K562 (cell line): ENCODE results near the gene OR2L13. TPM values are rescaled to one million over a fixed set of nuclear protein-coding genes. Genes with fewer than 3 reads are reported as not detected.
"Not testable (repeated sequence)": the region's sequence is repeated elsewhere in the genome, so short reads cannot be mapped to it uniquely, and the experiment has no call there.

Experiments
- ATAC-seq: fragments of 200-7000 bp; cut with Tn5 transposase; 3 replicates; pipeline ENCODE4 v1.9.1; 2020; ENCODE audit warnings: moderate library complexity
- BruUV-seq: library from RNA; stranded (reverse); fragments of 400-500 nt; replicated peaks from 2 replicates; lab custom pipeline; 2021; lab: Mats Ljungman, UMichigan
- CTCF ChIA-PET: fragments of 300-600 bp; formaldehyde crosslinking; extraction: SDS; loops from one replicate; lab custom pipeline; 2021; ENCODE audit warnings: low intra/inter-chr PET ratio; lab: Yijun Ruan, JAX
- POLR2A ChIA-PET: fragments of 300-600, 350-650 bp; sonication (Branson Sonifier 250); formaldehyde crosslinking; extraction: SDS; loops from one replicate; lab custom pipeline; 2021; ENCODE audit warnings: antibody characterized with exemption, inconsistent platforms; lab: Yijun Ruan, JAX
- DNase-seq, 4 experiments: peaks; one replicate each; pipeline versions ENCODE4 v3.0.0 to v3.0.0-alpha.2; 2011 to 2018; ENCODE audit warnings: low spot score in 3 of 4, mixed read lengths in 3 of 4; ENCODE audit errors: extremely low read depth in 1 of 4
- FAIRE-seq: peaks from 2 replicates; lab custom pipeline; 2011; peaks lifted over from hg19 to GRCh38; lab: Jason Lieb, UNC
- H2AFZ ChIP-seq: 2 replicates; pipeline ENCODE4 v1.6.0; 2011; ENCODE audit warnings: low read depth, low read length, control low read depth, inconsistent platforms
- H3K27ac ChIP-seq: fragments of 200-600 bp; 3 replicates; pipeline ENCODE4 v1.8.0; 2011; ENCODE audit warnings: low read depth, mild to moderate bottlenecking, control low read depth, inconsistent platforms, low read length, moderate library complexity, mixed read lengths; ENCODE audit errors: extremely low read depth
- H3K27me3 ChIP-seq, 2 experiments: fragments of 300-600 bp in 1 of 2; 2 replicates in 1 of 2; 3 replicates in 1 of 2; pipeline versions ENCODE4 v1.6.0 to v1.8.0; 2011; ENCODE audit warnings: inconsistent platforms in 2 of 2, low read length in 2 of 2, mild to moderate bottlenecking in 1 of 2, mixed read lengths in 1 of 2, moderate library complexity in 1 of 2; ENCODE audit not compliant: control insufficient read depth in 2 of 2, insufficient read depth in 2 of 2
- H3K36me3 ChIP-seq: fragments of 300-600 bp; 3 replicates; pipeline ENCODE4 v1.8.0; 2011; ENCODE audit warnings: mild to moderate bottlenecking, low read length, inconsistent platforms; ENCODE audit not compliant: control insufficient read depth, insufficient read depth
- H3K4me1 ChIP-seq, 2 experiments: fragments of 200-600 bp in 1 of 2; replicated peaks in 1 of 2; 2 replicates in 1 of 2; 3 replicates in 1 of 2; pipeline versions ENCODE4 v1.5.1 to v1.8.0; 2011; ENCODE audit warnings: inconsistent platforms in 2 of 2, low read length in 2 of 2, mild to moderate bottlenecking in 1 of 2, mixed read lengths in 1 of 2, moderate library complexity in 1 of 2; ENCODE audit not compliant: control insufficient read depth in 2 of 2, insufficient read depth in 2 of 2
- H3K4me2 ChIP-seq: 2 replicates; pipeline ENCODE4 v1.6.1; 2011; ENCODE audit warnings: low read length, control low read depth, inconsistent platforms, mixed read lengths; ENCODE audit not compliant: insufficient read depth
- H3K4me3 ChIP-seq: fragments of 200-600 bp; sonication (generic), shearing (Covaris generic); 2 replicates; pipeline ENCODE4 v1.5.1; 2016; ENCODE audit warnings: control low read depth, inconsistent platforms
- H3K79me2 ChIP-seq: fragments of 200-600 bp; 3 replicates; pipeline ENCODE4 v1.8.0; 2011; ENCODE audit warnings: low read length, inconsistent platforms; ENCODE audit not compliant: control insufficient read depth, insufficient read depth
- H3K9ac ChIP-seq, 2 experiments: 2 replicates each; pipeline versions ENCODE4 v1.6.0 to v1.6.1; 2011; ENCODE audit warnings: low read depth in 2 of 2, low read length in 2 of 2, control low read depth in 1 of 2, inconsistent platforms in 1 of 2, mild to moderate bottlenecking in 1 of 2, mixed read lengths in 1 of 2; ENCODE audit not compliant: insufficient read depth in 1 of 2
- H3K9me1 ChIP-seq: one replicate; pipeline ENCODE4 v1.6.0; 2011; ENCODE audit warnings: inconsistent platforms, mild to moderate bottlenecking, low read length, moderate library complexity; ENCODE audit not compliant: control insufficient read depth, insufficient read depth
- H3K9me3 ChIP-seq: replicated peaks from 2 replicates; pipeline ENCODE4 v1.5.1; 2011; ENCODE audit warnings: low read depth, low read length, inconsistent platforms; ENCODE audit not compliant: control insufficient read depth, insufficient read depth
- H4K20me1 ChIP-seq: replicated peaks from 2 replicates; pipeline ENCODE4 v1.6.1; 2011; ENCODE audit warnings: low read length, inconsistent platforms, mixed read lengths; ENCODE audit not compliant: control insufficient read depth, insufficient read depth
- C11orf30 ChIP-seq: fragments of 450-650 bp; IDR thresholded peaks from 2 replicates; pipeline ENCODE4 v1.6.1; 2016; ENCODE audit warnings: low read depth, mild to moderate bottlenecking
- GTF2B ChIP-seq: IDR thresholded peaks from 2 replicates; pipeline ENCODE4 v1.6.1; 2011; ENCODE audit not compliant: insufficient read length; ENCODE audit errors: extremely low read depth
- MAFF ChIP-seq: IDR thresholded peaks from 2 replicates; pipeline ENCODE4 v1.6.1; 2012; ENCODE audit warnings: low read length, improper control_type of control experiment
- MAFG ChIP-seq: fragments of 450-650 bp; conservative IDR thresholded peaks from 2 replicates; pipeline ENCODE4 v1.6.1; 2016; ENCODE audit warnings: missing genetic modification characterization, missing compliant biosample characterization
- MAFK ChIP-seq: IDR thresholded peaks from 2 replicates; pipeline ENCODE4 v1.6.1; 2011; ENCODE audit warnings: low read length, improper control_type of control experiment
- MTF1 ChIP-seq: fragments of 250-450 bp; sonication (Bioruptor Pico); IDR thresholded peaks from 2 replicates; pipeline ENCODE4 v1.9.0; 2021; ENCODE audit warnings: moderate library complexity, mild to moderate bottlenecking, inconsistent platforms, borderline replicate concordance
- RAD51 ChIP-seq: fragments of 450-650 bp; IDR thresholded peaks from 2 replicates; pipeline ENCODE4 v1.7.1; 2016; ENCODE audit warnings: low read depth, mild to moderate bottlenecking, borderline replicate concordance
- STAT5A ChIP-seq: IDR thresholded peaks from 2 replicates; pipeline ENCODE4 v1.6.1; 2012; ENCODE audit warnings: low read length, inconsistent platforms, borderline replicate concordance
- ZNF316 ChIP-seq: fragments of 450-650 bp; IDR thresholded peaks from 2 replicates; pipeline ENCODE4 v1.6.1; 2016
- ZNF695 ChIP-seq: fragments of 450-650 bp; formaldehyde crosslinking; IDR thresholded peaks from 2 replicates; pipeline ENCODE4 v1.4.0; 2020; ENCODE audit warnings: mild to moderate bottlenecking, moderate library complexity
- WGBS: fragments of 100-300 bp; shearing (Covaris generic); methylation state at CpG from one replicate; pipeline ENCODE4 v1.1.6; 2016; ENCODE audit warnings: low coverage, mixed read lengths; ENCODE audit not compliant: insufficient coverage; ENCODE audit errors: missing lambda C conversion rate; 5-methylcytosine and 5-hydroxymethylcytosine counted together
- in situ Hi-C: fragments of 300-500 bp; cut with MboI; formaldehyde crosslinking; loops from 4 replicates; pipeline ENCODE4 v1.15.0; 2018; ENCODE audit warnings: inconsistent platforms, mixed read lengths
- intact Hi-C: fragments of 100-400 bp; cut with micrococcal nuclease; formaldehyde crosslinking; loops from 2 replicates; pipeline ENCODE4 v1.14.2; 2022
- polyA plus RNA-seq, 8 experiments: library from polyadenylated mRNA; depleted of rRNA in 4 of 8; stranded (reverse) in 5 of 8; unstranded in 3 of 8; fragments of >200 nt; fragmentation: Nextera tagmentation in 2 of 8; fragmentation: Illumina TruSeq in 1 of 8; extraction: Ambion mirVana in 2 of 8; extraction: Trizol in 1 of 8; gene quantifications; 2 replicates each; pipeline versions ENCODE4 v1.2.1 to v1.2.3, GENCODE V29; 2011 to 2014; ENCODE audit warnings: inconsistent platforms in 1 of 8, missing spikeins in 1 of 8
- total RNA-seq, 7 experiments: library from RNA; depleted of rRNA in 6 of 7; stranded (reverse); fragments of >200 nt in 6 of 7; fragmentation: Illumina TruSeq in 2 of 7; extraction: Trizol in 2 of 7; gene quantifications; 2 replicates each; pipeline versions ENCODE4 v1.2.1 to v1.2.3, GENCODE V29; 2011 to 2021; ENCODE audit warnings: low replicate concordance in 1 of 7
- TF ChIP-seq, protein P1 (sequence below): fragments of 250-450 bp; sonication (Bioruptor Pico); IDR thresholded peaks from 2 replicates; pipeline ENCODE4 v1.5.1; 2021; ENCODE audit warnings: mild to moderate bottlenecking
- TF ChIP-seq, protein P2 (sequence below), 2 experiments: fragments of 200-800 bp in 1 of 2; sonication (Bioruptor generic) in 1 of 2; sonication (generic) in 1 of 2; formaldehyde crosslinking in 1 of 2; IDR thresholded peaks in 1 of 2; conservative IDR thresholded peaks in 1 of 2; 2 replicates each; pipeline versions ENCODE4 v1.5.0 to v1.6.1; 2016 to 2020; ENCODE audit warnings: missing compliant biosample characterization in 1 of 2, missing genetic modification characterization in 1 of 2, missing genetic modification reagents in 1 of 2

The OR2L13 gene
- total and polyA plus RNA-seq, 9 of the 15 experiments (the other 6 are each of a cell fraction or from before 2014, with no cell fraction given), result not detected

DNA sequence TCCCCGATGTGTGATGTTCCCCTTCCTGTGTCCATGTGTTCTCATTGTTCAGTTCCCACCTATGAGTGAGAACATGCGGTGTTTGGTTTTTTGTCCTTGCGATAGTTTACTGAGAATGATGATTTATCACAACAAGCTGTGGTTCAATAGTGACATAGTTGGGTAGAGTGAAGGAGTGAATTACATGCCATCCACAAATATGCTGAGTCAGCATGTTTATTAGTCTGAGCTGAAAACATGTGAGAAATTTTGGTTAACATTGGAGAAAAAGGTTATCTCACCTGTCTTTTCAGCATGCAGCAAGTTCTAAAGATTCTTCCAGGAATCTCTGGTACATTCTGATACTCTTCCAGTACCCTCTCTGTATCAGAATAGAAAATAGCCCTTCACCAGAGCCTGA is 29.4 kb upstream of the OR2L13 start:
- ChIA-PET CTCF (no interaction called here), POLR2A (no interaction called here)
- Histone ChIP-seq H3K27me3 (no peaks in the 10 kb centered on the region), H4K20me1 (no peaks in the 10 kb centered on the region), H3K9ac (no peak overlapping the region), H3K4me3 (no peak overlapping the region), H2AFZ (no peak overlapping the region), H3K27ac (no peak overlapping the region), H3K36me3 (no peaks in the 10 kb centered on the region), H3K9me3 (0 out of 2 replicates have a peak, but pooled peaks cover 1% of the 10 kb centered on the region), H3K9me1 (no peaks in the 10 kb centered on the region), H3K4me2 (no peak overlapping the region), H3K79me2 (no peaks in the 10 kb centered on the region), H3K4me1 (no peaks in the 10 kb centered on the region)
- 8% methylated on average over 2 of the region's 3 CpGs for WGBS
- in situ Hi-C loops (no loop called here), intact Hi-C loops (no loop called here)
- DNase-seq, result no peak
- BruUV-seq, result no TSS peak
- TF ChIP-seq MAFK, result peak; percentile 99
- no peak for TF ChIP-seq RAD51
- TF ChIP-seq, protein P1, sequence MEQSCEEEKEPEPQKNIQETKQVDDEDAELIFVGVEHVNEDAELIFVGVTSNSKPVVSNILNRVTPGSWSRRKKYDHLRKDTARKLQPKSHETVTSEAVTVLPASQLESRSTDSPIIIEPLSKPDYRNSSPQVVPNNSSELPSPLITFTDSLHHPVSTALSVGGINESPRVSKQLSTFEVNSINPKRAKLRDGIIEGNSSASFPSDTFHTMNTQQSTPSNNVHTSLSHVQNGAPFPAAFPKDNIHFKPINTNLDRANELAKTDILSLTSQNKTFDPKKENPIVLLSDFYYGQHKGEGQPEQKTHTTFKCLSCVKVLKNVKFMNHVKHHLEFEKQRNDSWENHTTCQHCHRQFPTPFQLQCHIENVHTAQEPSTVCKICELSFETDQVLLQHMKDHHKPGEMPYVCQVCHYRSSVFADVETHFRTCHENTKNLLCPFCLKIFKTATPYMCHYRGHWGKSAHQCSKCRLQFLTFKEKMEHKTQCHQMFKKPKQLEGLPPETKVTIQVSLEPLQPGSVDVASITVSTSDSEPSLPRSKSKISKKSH, result no peak
- TF ChIP-seq MTF1 (CRISPR knock-in tag), result no peak
- TF ChIP-seq MAFG, result peak; percentile 98
- peak; percentile 99 for TF ChIP-seq MAFF
- TF ChIP-seq ZNF316, result peak; percentile 98
- TF ChIP-seq, protein P2, sequence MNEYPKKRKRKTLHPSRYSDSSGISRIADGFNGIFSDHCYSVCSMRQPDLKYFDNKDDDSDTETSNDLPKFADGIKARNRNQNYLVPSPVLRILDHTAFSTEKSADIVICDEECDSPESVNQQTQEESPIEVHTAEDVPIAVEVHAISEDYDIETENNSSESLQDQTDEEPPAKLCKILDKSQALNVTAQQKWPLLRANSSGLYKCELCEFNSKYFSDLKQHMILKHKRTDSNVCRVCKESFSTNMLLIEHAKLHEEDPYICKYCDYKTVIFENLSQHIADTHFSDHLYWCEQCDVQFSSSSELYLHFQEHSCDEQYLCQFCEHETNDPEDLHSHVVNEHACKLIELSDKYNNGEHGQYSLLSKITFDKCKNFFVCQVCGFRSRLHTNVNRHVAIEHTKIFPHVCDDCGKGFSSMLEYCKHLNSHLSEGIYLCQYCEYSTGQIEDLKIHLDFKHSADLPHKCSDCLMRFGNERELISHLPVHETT (CRISPR knock-in tag; conservative IDR thresholded peaks at IDR 0.05 in 1 of 2, IDR thresholded peaks at IDR 0.05 in 1 of 2), result no peak
- no peak for TF ChIP-seq GTF2B
- TF ChIP-seq C11orf30, result peak; percentile 97
- TF ChIP-seq ZNF695, result no peak
- no peak for TF ChIP-seq STAT5A
- no peak for ATAC-seq
- FAIRE-seq, result no peak

DNA sequence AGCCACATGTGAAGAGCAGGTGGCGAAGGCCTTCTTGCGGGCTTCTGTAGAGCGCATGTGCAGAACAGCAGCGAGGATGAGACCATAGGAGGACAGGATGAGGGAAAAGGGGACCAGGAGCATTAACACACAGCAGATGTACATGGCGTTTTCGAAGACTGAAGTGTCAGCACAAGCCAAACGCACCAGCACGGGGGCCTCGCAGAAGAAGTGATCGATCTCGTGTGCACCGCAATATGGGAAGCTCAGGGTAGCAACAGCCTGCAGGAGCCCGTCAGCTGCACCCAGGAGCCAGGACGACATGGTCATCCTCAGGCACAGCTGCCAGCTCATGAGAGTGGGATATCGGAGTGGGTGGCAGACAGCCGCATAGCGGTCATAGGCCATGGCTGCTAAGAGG is 11.1 kb upstream of the OR2L13 start:
- H3K27ac ChIP-seq, H4K20me1 ChIP-seq, intact Hi-C loops, H3K4me2 ChIP-seq, POLR2A ChIA-PET, H3K27me3 ChIP-seq, ATAC-seq, H3K4me1 ChIP-seq, H3K9me1 ChIP-seq, CTCF ChIA-PET, FAIRE-seq, H3K4me3 ChIP-seq, H3K79me2 ChIP-seq, H3K9ac ChIP-seq, BruUV-seq, H3K36me3 ChIP-seq, H3K9me3 ChIP-seq, H2AFZ ChIP-seq, DNase-seq, in situ Hi-C loops: not testable (repeated sequence)
- WGBS, result 4% methylated on average over 7 of the region's 17 CpGs
